SK-N-MC (cell line): Measurements from ENCODE around the gene QKI.

Experiments used
- EZH2 ChIP-seq: fragments of 200-600 bp; sonication (generic); IDR thresholded peaks from one replicate; pipeline ENCODE4 v1.6.1; 2017; ENCODE audit warnings: antibody characterized with exemption
- FOXP2 ChIP-seq: optimal IDR thresholded peaks from 2 replicates; pipeline ENCODE3; 2011; ENCODE audit warnings: mild to moderate bottlenecking, moderate library complexity; ENCODE audit not compliant: insufficient read depth; ENCODE audit errors: extremely low read length, control extremely low read depth
- POLR2AphosphoS5 ChIP-seq: IDR thresholded peaks from 2 replicates; pipeline ENCODE4 v1.6.1; 2012; ENCODE audit warnings: mild to moderate bottlenecking, low read depth, low read length, borderline replicate concordance

DNA sequence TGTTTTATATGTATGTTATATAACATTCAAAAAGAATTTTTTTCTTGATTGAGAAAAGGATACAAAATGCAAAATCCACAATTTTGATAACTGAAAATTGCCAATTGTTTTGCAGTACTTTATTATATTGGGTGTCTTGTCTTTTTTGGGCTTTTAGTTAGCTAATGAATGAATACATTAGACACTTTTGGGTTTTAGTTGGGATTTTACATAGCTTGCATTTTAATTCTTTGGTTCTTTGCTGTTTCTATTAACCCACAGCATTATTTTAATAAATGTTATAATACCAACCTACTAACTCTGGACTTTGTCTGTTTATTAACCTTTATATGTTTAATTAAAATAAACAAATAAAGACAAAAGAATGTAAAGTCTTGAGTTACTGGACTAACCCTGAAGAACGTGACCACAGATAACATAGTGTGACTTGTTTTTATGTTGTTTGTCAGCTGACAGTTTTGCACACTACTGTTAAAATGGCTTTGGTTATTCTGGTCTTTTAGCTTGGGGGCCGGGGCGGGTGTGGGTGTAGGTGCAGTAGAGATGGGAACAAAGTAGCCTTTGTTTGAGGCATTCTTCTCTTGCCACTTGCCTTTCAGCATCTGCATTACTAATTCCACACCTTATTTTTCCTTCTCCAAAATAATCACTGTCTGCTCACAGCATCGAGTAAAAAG lies 159.1 kb downstream of the QKI start:
- no peak for TF ChIP-seq POLR2AphosphoS5
- TF ChIP-seq EZH2: no peak
- no peak for TF ChIP-seq FOXP2
